NCI-H2029 (cell line): ENCODE measurements around the gene BLOC1S4.
"Not testable (repeated sequence)": the region's sequence is repeated elsewhere in the genome, so short reads cannot be mapped to it uniquely, and the experiment has no call there.

Experiments
- DNase-seq: peaks from one replicate; lab custom pipeline; 2025; lab: John Stamatoyannopoulos, UW

The BLOC1S4 gene, protein sequence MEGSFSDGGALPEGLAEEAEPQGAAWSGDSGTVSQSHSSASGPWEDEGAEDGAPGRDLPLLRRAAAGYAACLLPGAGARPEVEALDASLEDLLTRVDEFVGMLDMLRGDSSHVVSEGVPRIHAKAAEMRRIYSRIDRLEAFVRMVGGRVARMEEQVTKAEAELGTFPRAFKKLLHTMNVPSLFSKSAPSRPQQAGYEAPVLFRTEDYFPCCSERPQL

DNA sequence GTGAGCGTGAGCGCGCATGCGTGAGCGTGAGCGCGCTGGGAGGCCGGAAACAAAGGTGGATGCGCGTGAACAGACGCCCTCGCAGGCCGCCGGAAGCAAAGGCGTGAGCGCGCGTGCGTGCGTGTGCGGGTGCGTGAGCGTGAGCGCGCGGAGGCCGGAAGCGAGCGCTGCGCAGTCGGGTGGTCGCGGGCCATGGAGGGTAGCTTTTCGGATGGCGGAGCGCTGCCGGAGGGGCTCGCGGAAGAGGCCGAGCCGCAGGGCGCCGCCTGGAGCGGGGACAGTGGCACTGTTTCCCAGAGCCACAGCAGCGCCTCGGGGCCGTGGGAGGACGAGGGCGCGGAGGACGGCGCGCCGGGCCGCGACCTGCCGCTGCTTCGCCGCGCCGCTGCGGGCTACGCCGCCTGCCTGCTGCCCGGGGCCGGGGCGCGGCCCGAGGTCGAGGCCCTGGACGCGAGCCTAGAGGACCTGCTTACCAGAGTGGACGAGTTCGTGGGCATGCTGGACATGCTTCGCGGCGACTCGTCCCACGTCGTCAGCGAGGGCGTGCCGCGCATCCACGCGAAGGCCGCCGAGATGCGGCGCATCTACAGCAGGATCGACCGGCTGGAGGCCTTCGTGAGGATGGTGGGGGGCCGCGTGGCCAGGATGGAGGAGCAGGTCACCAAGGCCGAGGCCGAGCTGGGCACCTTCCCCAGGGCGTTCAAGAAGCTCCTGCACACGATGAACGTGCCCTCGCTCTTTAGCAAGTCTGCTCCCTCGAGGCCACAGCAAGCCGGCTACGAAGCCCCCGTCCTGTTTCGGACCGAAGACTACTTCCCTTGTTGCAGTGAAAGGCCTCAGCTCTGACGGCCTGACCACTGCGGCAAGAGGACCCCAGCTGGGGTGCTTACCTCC is at the start of gene BLOC1S4:
BLOC1S4 (plus strand) TSS at position 157 of the 894 bp plus-strand sequence; CDS start at position 193, 36 bp downstream.
- peak; percentile 80 for DNase-seq

DNA sequence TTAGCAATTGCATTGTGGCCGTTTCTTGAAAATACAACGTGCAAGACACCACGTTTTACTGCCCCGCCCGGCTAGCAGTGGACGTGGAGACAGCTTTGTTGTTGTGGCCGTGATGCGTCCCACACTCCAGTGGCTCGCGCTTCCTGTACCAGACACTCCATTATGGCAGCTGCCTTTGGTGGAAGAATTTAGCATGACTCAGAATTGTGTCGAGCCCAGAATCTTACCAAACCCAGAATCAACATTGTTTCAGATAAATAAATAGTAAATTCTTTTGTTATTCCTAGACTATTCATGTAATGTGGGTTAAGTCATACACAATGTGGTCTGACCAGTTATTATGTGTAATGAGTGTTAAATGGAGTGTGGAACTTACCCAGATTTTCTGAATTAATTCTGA is 47.6 kb upstream of the BLOC1S4 start:
- no peak for DNase-seq

DNA sequence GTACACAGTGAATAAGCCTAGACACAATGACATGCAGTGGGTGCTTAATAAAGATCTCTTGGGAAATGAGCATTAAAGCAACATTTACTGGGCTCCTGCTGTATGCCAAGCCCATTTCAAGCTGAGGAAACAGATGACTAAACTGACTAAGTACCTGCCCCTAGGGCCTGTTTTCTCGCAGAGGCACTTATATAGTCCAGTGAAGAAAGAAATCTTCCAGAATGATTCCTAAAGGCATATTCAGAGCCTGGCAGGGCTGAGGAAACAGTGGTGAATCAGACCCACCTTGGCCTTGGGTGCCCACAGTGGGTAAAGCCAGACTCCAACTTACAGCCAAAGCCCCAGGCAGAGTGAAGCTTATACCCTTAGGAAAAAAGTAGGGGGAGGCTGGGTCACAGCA is 44.3 kb upstream of the BLOC1S4 start:
- no peak for DNase-seq

DNA sequence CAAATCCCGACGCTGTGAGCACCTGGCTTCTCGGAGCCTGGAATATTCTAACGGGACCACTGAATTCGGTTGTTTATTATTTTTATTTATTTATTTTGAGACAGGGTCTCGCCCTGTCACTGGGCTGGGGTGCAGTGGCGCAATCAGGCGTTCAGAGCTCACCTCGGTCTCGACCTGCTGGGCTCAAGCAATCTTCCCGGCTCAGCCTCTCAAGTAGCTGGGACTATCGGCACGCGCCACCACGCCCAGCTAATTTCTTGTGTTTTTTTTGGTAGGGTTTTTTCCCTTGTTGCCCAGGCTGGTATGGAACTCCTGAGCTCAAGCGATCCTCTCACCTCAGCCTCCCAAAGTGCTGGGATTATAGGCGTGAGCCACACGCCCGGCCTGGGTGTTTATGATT is 43.8 kb upstream of the BLOC1S4 start:
- DNase-seq: no peak

DNA sequence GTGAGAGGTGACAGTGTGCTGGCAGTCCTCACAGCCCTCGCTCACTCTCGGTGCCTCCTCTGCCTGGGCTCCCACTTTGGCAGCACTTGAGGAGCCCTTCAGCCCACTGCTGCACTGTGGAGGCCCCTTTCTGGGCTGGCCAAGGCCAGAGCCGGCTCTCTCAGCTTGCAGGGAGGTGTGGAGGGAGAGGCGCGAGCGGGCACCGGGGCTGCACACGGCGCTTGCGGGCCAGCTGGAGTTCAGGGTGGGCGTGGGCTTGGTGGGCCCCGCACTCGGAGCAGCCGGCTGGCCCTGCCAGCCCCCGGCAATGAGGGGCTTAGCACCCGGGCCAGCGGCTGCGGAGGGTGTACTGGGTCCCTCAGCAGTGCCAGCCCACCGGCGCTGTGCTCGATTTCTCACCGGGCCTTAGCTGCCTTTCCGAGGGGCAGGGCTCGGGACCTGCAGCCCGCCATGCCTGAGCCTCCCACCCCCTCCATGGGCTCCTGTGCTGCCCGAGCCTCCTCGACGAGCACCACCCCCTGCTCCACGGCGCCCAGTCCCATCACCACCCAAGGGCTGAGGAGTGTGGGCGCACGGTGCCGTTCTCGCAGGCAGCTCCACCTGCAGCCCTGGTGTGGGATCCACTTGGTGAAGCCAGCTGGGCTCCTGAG is 43.3 kb upstream of the BLOC1S4 start:
- not testable (repeated sequence) for DNase-seq

DNA sequence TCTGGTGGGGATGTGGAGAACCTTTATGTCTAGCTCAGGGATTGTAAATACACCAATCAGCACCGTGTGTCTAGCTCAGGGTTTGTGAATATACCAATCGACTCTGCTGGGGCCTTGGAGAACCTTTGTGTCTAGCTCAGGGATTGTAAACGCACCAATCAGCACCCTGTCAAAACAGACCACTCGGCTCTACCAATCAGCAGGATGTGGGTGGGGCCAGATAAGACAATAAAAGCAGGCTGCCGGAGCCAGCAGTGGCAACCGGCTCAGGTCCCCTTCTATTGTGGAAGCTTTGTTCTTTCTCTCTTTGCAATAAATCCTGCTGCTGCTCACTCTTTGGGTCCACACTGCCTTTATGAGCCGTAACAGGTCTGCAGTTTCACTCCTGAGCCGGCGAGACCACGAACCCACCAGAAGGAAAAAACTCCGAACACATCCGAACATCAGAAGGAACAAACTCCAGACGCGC is 42.7 kb upstream of the BLOC1S4 start:
- DNase-seq: not testable (repeated sequence)

DNA sequence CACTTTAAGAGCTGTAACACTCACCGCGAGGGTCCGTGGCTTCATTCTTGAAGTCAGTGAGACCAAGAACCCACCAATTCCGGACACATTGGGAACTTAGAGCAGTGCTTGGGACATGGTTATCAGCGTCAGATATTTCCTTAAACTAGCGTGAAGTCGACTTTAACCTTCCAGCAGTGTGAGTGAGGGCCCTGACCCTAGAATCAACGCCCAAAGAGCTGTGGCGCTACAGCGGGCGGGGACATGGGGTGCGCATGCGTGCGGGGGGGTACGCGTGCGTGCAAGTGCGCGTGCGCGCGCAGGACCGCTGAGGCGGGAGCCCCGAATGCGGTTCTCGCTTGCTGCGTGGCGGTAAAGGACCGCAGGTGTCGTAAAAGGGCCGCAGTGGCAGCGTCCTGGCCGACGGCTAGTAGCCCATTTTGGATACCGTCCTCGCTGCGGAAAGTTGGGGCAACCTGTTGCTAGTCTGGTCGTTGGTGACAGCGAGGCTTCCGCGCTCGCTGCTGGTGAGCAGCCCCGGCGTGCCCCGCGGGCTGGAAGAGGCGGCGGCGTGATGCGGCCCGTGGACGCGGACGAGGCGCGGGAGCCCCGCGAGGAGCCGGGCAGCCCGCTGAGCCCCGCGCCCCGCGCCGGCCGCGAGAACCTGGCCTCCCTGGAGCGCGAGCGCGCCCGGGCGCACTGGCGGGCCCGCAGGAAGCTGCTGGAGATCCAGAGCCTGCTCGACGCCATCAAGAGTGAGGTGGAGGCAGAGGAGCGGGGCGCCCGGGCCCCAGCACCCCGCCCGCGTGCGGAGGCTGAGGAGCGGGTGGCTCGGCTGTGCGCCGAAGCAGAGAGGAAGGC is 42.1 kb upstream of the BLOC1S4 start:
- DNase-seq: peak; percentile 89

DNA sequence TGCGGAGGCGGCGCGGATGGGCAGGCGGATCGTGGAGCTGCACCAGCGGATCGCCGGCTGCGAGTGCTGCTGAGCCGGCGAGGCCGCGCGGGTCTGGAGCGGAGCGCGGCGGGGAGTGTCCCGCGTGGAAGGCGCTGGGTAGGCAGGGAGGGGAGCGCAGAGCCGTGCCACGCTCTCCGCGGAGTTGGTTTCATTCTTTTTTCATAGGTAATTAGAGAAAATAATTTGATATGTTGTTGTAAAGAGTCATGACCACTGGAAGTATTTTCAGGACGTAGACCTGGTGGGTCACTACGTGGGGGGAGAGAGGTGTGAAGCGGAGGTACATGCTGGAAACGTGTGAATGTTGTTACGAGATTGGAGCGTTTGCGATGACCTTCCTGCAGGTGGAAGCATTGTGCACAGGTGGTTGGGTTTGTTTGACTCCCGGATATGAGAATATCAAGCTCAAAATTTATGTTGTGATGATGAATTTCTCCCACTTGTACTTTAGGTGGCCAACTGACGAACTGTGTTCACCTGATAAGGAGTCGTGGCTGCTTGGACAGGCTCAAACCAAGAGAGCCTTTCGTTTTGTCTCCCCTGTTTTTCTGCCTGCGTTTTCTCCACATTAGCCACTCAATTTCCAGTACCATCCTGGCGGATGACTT is 41.3 kb upstream of the BLOC1S4 start:
- DNase-seq: peak; percentile 46

DNA sequence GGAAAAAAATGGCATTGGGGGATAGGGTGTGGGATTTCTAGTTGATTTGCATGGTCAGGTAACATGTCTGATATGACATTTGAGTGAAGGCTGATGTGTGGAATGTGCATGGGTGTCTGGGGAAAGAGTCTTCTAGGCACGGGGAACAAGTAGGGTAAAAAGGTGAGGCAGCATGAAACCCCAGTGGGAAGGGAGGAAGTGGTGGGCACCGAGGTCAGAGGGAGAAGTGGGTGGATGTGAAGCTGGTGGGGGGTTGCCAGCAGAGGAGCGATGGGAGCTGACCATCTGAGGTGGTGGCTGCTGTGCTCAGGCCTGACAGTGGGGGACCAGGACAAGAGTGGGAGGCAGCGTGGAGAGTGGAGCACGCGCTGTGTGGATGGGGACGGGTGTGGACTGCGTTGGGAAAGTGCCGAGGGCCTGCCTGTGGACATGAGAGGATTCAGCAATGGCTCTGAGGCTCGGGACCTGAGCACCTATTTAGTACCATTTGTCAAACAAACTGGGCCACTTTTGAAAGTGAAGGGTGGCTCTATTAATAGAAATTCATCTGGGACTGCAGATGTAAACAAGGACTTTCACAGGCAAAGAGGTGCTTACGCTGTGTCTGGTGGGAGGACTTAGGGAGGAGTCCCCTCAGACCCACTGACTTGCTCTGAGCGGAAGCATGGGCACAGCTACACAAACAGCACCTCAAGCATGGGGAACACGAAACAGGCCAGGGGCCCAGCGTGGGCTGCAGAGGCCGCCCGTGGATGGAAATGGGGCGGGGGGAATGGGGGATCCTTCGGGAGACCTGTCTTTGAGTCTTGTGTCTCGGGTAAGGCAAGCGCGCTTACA is 39.0 kb upstream of the BLOC1S4 start:
- DNase-seq: no peak

DNA sequence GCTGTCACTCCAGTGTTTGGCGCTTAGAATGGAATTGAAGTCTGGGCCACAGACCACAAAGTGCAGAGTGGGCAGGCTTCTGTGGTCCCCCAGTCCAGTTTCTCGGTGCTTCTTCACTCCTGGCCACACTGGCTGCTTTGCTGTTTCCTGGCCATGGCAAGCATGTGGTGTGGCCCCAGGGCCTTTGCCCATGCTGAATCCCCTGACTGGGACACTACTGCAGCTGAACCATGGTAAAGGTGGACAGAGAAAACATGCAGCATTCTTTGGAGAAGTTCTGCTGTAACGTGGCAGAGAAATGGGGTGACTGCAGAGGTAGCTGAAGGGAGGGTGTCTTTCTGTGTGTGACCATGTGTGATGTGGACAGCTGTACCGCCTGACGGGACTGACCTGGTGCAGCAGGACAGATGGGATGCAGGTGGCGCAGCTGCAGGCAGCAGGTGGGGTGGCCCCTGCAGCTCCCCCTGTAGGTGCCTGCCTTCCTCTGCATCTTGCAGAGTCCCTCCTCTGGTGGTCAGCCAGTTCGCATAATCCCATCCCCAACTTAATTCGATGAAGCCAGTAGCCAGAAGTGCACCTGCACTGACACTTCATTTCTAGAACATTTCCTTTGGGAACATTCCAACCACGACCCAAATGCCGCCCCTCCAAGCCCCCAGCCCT is 35.5 kb upstream of the BLOC1S4 start:
- DNase-seq: no peak

DNA sequence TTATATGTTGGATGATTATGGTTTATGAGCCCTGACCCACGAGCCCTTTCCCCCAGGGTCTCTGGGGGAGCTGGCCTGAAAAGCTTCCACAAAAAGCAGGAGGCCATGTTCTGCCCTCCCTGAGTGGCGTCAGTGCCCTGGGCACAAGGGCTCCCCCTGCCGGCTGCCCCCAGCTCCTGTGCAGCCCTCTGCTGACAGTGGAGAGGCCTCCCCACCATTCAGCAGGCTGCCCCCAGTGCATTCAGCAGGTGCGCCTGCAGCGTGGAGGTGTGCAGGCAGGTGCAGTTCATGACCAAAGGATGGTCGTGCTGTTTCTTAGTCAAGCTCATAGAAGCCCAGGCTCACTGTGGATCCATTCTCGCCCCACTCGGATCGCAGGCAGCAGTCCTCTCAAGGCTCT is 34.8 kb upstream of the BLOC1S4 start:
- no peak for DNase-seq

DNA sequence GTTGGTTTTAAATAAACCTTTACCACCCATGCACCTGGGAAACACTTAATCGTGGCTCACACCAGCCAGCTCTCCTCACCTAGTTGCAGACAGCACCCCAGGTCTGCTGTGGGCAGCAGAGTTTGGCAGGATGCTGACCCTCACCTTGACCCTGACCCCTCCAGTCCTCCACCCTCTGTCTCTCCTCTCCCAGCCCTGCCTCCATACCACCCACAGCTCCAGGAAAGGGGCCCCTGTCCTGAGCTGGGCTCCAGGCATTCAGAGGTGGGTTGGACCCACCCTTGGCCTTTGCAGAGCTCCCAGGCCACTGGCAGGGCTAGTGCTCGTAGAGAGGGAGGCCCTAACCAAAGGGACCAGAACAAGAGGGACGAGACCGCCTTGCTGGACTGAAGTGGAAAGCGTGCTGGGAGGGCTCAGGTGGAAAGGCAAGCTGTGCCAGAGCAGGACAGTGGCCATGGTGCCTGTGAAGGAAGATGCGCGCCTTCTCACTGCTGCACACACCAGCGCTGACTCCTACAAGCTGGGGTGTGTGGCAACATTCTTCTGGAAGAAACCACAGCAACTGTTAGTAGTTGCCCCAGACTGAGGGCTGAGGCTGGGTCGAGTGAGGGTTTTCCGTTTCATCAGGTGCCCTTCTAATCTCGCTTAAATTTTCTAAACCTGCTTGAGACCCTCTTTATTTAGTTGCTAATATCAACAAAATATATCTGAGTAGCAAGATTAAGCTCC is 32.9 kb upstream of the BLOC1S4 start:
- DNase-seq: no peak

DNA sequence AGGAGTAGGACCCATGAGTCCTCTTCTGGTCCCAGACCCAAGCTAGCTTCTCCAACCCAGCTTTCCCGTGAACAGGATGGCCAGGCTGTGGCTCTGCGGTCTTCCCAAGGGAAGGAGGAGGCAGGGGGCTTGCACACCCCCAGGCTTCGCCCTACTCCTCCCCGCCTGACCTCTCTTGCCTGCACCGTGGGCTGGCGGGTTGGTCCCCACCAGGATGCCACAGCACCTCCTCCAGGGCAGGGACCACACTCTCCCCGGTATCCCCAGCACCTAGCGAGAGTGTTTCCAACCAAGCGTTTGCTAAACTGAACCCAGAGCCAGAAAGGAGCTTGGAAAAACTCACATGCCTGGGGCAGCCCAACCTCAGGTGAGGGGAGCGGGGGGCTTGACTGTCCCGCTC is 31.3 kb upstream of the BLOC1S4 start:
- DNase-seq: no peak

DNA sequence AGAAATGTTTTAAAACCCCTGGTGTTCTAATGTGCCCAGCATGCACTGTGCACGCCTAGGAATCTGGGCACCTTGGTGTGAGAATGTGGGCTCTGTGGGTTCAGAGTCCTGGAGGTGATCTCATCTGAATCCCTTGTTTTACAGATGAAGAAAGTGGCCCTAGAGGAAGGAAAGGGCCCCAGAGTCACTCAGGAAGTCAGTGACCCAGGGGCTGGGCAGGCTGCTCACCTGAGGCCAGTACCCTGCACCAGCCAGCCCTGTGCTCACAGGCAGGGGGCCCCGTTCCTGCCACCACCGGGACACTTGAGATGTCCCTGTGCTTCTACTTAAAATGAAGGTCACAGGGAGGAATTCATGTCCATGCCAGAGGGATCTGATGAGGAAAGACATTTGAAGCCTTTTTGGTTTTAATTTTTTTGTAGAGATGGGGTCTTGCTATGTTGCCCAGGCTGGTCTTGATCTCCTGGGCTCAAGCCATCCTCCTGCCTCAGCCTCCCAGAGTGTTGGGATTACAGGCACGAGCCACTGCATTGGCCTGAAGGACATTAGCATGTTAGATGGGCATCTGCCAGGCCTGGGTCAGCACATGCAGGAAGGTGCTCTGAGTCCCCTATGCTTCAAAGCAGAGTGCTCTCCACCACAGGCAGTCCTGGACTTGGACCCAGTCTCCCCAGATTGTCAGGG is 29.7 kb upstream of the BLOC1S4 start:
- no peak for DNase-seq

DNA sequence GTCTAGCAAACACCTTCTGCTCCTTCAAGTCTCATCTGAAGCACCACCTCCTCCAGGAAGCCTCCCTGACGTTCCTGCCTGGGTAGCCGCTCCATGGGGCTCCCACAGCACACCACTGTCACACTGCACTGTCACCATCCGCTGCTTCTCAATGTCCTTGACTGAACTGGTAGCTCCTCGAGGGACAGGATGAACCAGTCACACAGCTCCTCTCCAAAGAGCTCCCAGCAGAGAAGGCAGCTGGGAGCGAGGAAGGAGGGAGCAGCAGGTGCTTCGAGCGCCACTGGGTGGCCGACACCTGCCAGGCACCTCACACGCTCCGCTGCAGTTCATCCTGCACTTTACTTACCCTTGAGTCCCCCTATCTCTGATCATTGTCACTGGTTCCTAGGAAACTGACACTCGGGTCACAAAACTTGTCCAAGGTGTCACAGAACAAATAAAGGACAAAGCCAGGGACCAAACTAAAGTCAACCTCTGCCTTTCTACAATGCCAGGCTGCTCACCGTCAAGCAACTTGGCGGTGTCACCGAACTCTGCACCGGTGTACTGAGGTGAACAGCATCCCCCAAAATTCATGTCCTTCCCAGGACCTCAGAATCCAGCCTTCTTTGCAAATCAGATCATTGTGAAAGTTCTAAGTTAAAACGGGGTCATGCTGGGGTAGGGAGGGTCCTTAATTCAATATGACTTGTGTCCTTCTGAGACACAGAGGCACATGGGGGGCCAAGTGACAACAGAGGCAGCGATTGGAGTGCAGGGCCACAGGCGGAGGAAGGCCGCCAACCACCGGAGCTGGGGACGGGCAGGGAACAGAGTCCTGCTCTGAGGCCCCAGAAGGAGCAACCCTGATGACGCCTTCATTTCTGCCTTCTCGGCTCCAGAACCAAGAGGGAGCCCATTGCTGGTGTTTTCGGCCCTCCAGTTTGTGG is 27.8 kb upstream of the BLOC1S4 start:
- peak; percentile 33 for DNase-seq

DNA sequence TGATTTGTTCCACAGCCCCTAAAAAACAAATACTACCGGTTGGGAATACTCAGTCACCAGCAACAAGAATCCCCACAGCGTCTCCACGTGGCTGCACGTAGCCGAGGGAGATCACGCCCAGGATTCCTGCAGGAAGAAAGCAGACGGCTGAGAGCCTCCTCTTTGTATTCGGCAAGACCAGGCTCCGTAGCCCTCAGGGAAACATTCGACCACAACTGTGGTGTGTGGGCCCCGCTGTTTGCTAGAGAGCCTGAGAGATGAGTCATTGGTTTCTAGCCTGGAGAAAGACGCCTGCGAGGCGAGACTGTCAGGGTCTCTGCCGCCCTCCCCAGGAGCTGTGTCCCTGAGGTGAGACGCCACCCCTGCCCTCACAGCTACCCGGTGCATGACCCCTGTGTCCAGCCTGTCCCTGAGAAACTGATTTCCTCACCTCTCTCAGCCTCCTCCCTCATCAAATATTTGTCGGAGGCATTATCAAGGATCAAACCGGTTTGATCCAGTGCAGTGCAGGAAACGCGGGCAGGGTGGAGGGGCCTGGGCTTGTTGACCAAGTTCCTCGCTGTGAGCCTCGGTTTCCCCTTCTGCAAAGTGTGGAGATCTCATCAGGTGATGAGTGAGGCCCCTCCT is 27.0 kb upstream of the BLOC1S4 start:
- DNase-seq: no peak

DNA sequence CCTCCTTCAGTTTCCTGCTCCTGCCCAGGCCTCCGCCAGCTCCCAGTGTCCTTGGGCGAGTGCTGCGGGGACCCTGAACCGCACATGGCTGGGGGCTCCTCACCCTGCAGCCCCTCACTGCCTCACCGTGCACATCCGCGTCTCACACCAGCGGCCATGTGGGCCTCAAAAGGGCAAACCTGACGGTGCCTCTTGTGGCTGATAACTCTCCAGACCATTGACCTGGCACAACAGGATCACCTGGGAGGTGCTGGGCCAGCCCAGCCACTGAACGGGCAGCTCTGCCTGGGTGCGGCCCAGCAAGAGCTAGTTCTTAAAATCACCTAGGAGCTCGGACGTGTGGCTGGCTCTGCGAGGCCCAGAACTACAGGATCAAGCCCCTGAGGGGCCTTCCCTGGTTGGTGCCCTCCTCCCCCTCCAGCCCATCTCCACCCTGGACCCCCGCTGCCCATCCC is 26.4 kb upstream of the BLOC1S4 start:
- DNase-seq: no peak
